ENCODE measurements around the gene CACNA1B. TPM values are rescaled to one million over a fixed set of nuclear protein-coding genes. Genes with fewer than 3 reads are reported as not detected.

CACNA1B gene
- polyA plus RNA-seq, 1 experiment: 0.01 TPM

- no peak for TF ChIP-seq CTCF (IDR thresholded peaks at IDR 0.05; ENCODE audit: insufficient read depth, low read depth, low read length)
- no peak for DNase-seq (ENCODE audit: low read depth)
- ChIA-PET CTCF (no interaction called here), POLR2A (no interaction called here)
- H3K4me3 ChIP-seq (ENCODE audit: low read depth, low read length): no peak overlapping the region
- no peaks in the 10 kb centered on the region for H3K27me3 ChIP-seq (ENCODE audit: control insufficient read depth, insufficient read depth, low read length)
- H3K36me3 ChIP-seq (ENCODE audit: control insufficient read depth, insufficient read depth, low read length): no peaks in the 10 kb centered on the region
Observed at GRCh38 chr9:138095813-138096518, 218.4 kb downstream of the CACNA1B start.

DNA sequence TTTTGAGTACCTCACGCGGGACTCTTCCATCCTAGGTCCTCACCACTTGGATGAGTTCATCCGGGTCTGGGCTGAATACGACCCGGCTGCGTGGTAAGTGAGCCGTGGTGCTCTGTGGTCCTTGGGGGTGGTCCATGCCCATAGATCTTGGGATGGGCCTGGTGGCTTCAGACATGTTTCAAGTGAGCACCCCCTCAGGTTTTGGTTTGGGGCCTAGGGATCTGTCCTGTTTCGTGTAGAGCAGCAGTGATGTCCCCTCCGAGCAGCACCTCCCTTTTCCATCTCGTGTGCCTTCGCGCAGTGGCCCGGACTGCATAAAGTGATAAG is 218.9 kb downstream of the CACNA1B start:
- H3K36me3 ChIP-seq (ENCODE audit: control insufficient read depth, insufficient read depth, low read length): no peaks in the 10 kb centered on the region
- CTCF ChIA-PET: no interaction called here
- POLR2A ChIA-PET: no interaction called here

GRCh38 chr9:138097501-138097991 is 220.0 kb downstream of the CACNA1B start:
- TF ChIP-seq CTCF (IDR thresholded peaks at IDR 0.05; ENCODE audit: insufficient read depth, low read depth, low read length): no peak
- Histone ChIP-seq H3K4me3 (ENCODE audit: low read depth, low read length) (no peak overlapping the region), H3K27me3 (ENCODE audit: control insufficient read depth, insufficient read depth, low read length) (no peaks in the 10 kb centered on the region), H3K36me3 (ENCODE audit: control insufficient read depth, insufficient read depth, low read length) (no peaks in the 10 kb centered on the region)
- ChIA-PET CTCF (no interaction called here), POLR2A (no interaction called here)
- DNase-seq (ENCODE audit: low read depth): no peak

More for the DNA sequence above, 218.9 kb downstream of the CACNA1B start:
- Histone ChIP-seq H3K27me3 (ENCODE audit: control insufficient read depth, insufficient read depth, low read length) (no peaks in the 10 kb centered on the region), H3K4me3 (ENCODE audit: low read depth, low read length) (no peak overlapping the region)
- no peak for DNase-seq (ENCODE audit: low read depth)
- no peak for TF ChIP-seq CTCF (IDR thresholded peaks at IDR 0.05; ENCODE audit: insufficient read depth, low read depth, low read length)

DNA sequence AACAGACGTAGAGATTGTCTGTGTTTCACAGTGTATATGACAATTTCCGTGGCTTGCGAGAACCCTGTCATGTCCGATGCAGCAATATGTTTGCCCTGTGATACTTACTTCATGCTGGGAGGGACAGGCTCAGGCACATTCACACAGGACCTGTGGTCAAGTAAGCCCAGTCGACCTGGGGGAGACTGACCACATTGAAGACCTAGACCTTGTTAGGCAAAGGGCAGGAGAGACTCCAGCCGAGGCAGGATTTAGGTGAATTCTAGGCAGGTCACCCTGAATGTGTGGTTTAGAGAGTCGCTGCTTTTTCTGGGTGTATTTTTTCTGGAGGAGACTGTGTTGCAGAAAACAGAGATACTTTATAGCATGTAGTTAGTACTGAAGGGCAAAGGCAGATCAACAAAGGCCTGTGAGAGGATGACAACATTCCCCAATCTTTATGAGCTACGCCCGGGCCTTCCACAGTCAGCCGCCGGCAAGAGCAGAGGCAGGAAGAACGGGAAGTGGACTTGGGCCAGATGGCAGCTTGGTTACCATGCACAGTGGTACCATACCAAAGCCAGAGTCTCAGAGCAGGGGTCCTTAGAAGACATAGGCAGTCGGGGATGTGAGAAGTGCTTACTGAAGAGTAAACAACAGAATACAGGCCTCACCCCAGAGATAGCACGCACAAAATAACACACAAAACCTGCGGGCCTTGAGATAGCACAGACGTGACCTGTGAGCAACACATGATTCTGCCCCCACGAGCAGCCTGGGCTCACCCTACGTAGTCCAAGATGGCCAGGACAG is 220.7 kb downstream of the CACNA1B start:
- CTCF ChIA-PET: no interaction called here
- Histone ChIP-seq H3K27me3 (ENCODE audit: control insufficient read depth, insufficient read depth, low read length) (no peaks in the 10 kb centered on the region), H3K36me3 (ENCODE audit: control insufficient read depth, insufficient read depth, low read length) (no peaks in the 10 kb centered on the region), H3K4me3 (ENCODE audit: low read depth, low read length) (no peak overlapping the region)
- TF ChIP-seq CTCF (IDR thresholded peaks at IDR 0.05; ENCODE audit: insufficient read depth, low read depth, low read length): no peak
- POLR2A ChIA-PET: no interaction called here
- DNase-seq (ENCODE audit: low read depth): no peak

DNA sequence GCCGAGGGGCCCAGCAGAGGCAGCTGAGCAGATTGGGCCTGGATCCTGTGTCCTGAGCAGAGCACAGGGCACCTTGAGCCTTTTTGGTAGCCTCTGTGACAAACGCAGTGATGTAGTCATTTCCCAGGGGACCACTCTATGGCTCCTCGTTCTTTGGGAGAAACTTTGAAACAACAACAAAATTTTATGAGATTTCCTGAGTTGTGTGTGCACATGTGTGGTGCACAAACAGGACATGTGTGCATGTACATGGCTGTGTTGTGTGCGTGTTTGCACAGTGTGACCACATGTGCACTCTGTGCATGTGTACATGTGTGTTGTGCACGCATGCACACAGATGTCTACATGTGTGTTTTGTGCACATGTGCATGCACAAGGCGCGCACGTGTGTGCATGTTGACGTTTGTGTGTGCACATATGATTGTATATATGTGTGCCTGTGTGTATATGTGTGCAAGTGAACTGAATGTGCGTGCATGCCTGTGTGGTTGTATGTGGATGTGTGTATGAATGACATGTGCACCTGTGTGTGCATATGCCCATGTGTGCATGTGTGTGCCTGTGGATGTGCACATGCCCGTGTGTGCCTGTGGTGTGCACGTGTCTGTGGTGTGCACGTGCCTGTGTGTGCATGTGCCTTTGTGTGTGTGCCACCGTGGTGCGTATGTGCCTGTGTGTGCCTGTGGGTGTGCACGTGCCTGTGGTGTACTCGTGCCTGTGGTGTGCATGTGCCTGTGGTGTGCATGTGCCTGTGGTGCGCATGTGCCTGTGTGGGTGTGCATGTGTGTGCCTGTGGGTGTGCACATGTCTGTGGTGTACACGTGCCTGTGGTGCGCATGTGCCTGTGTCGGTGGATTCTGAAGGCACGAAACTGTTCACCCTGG is 221.6 kb downstream of the CACNA1B start:
- POLR2A ChIA-PET: no interaction called here
- TF ChIP-seq CTCF (IDR thresholded peaks at IDR 0.05; ENCODE audit: insufficient read depth, low read depth, low read length): no peak
- CTCF ChIA-PET: no interaction called here
- Histone ChIP-seq H3K27me3 (ENCODE audit: control insufficient read depth, insufficient read depth, low read length) (no peaks in the 10 kb centered on the region), H3K36me3 (ENCODE audit: control insufficient read depth, insufficient read depth, low read length) (no peaks in the 10 kb centered on the region), H3K4me3 (ENCODE audit: low read depth, low read length) (no peak overlapping the region)
- DNase-seq (ENCODE audit: low read depth): no peak
